Chondrocyte (in vitro differentiated cells): ENCODE data around the gene COL4A3. TPM values are rescaled to one million over a fixed set of nuclear protein-coding genes. Genes with fewer than 3 reads are reported as not detected.

Experiments used
- DNase-seq: peaks from one replicate; pipeline ENCODE4 v3.0.0; 2021; ENCODE audit warnings: mixed read lengths, low spot score
- H3K27ac Mint-ChIP-seq: one replicate; pipeline ENCODE4 v1.8.0; 2021; ENCODE audit warnings: mild to moderate bottlenecking, moderate library complexity, mixed read lengths; ENCODE audit not compliant: unreplicated experiment
- H3K27me3 Mint-ChIP-seq: 2 replicates; pipeline ENCODE4 v1.8.0; 2021; ENCODE audit warnings: low read depth, mixed read lengths
- H3K36me3 Mint-ChIP-seq: 2 replicates; pipeline ENCODE4 v1.8.0; 2021; ENCODE audit warnings: low read depth, mixed read lengths
- H3K4me1 Mint-ChIP-seq: 2 replicates; pipeline ENCODE4 v1.8.0; 2021; ENCODE audit warnings: low read depth, mild to moderate bottlenecking, mixed read lengths
- H3K4me3 Mint-ChIP-seq: one replicate; pipeline ENCODE4 v1.8.0; 2021; ENCODE audit warnings: mild to moderate bottlenecking, moderate library complexity, mixed read lengths; ENCODE audit not compliant: unreplicated experiment
- H3K9me3 Mint-ChIP-seq: 2 replicates; pipeline ENCODE4 v1.8.0; 2021; ENCODE audit warnings: low read depth, mixed read lengths
- total RNA-seq: library from RNA; stranded (reverse); gene quantifications from 3 replicates; pipeline ENCODE4 v1.2.1, GENCODE V29; 2021
- TF ChIP-seq, protein P1 (sequence below): fragments of 200-600 bp; sonication (generic); IDR thresholded peaks from 2 replicates; pipeline ENCODE4 v1.5.0; 2021; ENCODE audit warnings: antibody characterized with exemption, mild to moderate bottlenecking, moderate library complexity

The COL4A3 gene
- total RNA-seq, 1 donor from 2014 or later: 1.2 TPM

DNA sequence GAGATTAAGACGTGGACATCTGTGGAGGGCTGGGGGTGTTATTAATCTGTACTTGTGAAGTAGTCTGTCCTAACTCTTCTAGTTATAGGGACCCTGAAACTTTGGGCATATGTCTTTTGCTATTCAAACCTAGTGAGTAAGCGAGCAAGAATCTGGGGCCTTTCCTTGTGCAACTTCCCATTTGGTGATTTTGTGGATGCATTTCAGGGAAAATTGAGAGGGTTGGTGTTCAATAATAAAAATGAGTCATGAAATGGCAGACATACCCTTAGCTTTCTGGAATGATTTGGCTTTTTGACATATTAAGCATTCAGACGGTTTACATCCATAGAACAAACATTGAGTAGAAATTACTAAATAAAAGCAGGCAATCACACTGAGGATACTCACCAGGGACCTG, 17.4 kb upstream of the COL4A3 start:
- no peak for DNase-seq
- no peak overlapping the region for H3K27ac Mint-ChIP-seq
- H3K9me3 Mint-ChIP-seq: peaks cover 2% of the 10 kb centered on the region
- H3K4me1 Mint-ChIP-seq: no peaks in the 10 kb centered on the region
- TF ChIP-seq, protein P1, sequence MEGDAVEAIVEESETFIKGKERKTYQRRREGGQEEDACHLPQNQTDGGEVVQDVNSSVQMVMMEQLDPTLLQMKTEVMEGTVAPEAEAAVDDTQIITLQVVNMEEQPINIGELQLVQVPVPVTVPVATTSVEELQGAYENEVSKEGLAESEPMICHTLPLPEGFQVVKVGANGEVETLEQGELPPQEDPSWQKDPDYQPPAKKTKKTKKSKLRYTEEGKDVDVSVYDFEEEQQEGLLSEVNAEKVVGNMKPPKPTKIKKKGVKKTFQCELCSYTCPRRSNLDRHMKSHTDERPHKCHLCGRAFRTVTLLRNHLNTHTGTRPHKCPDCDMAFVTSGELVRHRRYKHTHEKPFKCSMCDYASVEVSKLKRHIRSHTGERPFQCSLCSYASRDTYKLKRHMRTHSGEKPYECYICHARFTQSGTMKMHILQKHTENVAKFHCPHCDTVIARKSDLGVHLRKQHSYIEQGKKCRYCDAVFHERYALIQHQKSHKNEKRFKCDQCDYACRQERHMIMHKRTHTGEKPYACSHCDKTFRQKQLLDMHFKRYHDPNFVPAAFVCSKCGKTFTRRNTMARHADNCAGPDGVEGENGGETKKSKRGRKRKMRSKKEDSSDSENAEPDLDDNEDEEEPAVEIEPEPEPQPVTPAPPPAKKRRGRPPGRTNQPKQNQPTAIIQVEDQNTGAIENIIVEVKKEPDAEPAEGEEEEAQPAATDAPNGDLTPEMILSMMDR: no peak
- H3K36me3 Mint-ChIP-seq: peaks cover 2% of the 10 kb centered on the region
- H3K27me3 Mint-ChIP-seq: no peaks in the 10 kb centered on the region
- no peak overlapping the region for H3K4me3 Mint-ChIP-seq

DNA sequence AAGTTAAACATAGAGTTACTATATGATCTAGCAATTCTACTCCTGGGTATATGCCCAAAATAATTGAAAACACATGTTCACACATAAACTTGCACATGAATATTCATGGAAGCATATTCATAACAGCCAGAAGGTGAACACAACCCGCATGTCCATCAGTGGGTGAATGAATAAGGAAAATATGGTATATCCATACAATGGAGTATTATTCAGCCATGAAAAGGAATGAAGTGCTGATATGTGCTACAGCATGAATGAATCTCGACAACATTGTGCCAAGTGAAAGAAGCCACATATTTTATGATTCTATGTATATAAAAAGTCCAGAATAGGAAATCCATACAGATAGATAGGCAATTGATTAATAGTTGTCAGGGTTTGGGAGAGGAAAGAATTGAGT, 16.3 kb upstream of the COL4A3 start:
- peaks cover 2% of the 10 kb centered on the region for H3K9me3 Mint-ChIP-seq
- H3K4me1 Mint-ChIP-seq: no peaks in the 10 kb centered on the region
- no peak for DNase-seq
- no peak overlapping the region for H3K27ac Mint-ChIP-seq
- peaks cover 2% of the 10 kb centered on the region for H3K36me3 Mint-ChIP-seq
- TF ChIP-seq, protein P1: no peak
- no peaks in the 10 kb centered on the region for H3K27me3 Mint-ChIP-seq
- no peak overlapping the region for H3K4me3 Mint-ChIP-seq

DNA sequence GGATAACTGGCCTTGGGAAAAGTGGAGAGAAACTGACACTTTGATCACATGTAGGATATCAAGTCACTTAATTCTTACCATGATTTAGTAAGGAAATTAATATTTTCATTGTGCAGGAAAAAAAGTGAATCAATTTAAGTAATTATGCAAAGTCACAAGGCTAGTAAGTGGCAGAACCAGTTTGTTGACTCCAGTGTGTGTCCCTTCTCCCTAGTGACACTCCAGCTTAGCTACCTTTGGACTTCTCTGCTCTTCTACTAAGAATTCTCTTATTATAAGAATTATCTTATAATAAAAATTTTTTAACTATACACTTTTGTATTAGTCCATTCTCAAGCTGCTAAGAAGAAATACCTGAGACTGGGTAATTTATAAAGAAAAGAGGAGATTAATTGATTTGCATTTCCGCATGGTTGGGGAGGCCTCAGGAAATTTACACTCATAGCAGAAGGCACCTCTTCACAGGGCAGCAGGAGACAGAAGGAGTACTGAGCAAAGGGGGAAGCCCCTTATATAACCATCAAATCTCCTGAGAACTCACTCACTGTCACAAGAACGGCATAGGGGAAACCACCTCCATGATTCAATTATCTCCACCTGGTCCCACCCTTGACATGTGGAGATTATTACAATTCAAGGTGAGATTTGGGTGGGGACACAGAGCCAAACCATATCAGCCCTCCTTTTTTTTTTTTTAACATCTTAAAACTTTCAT, 14.0 kb upstream of the COL4A3 start:
- Mint-ChIP-seq H3K4me1 (peaks cover 20% of the 10 kb centered on the region), H3K27me3 (no peaks in the 10 kb centered on the region), H3K36me3 (peaks cover 2% of the 10 kb centered on the region), H3K9me3 (peaks cover 2% of the 10 kb centered on the region), H3K27ac (no peak overlapping the region), H3K4me3 (no peak overlapping the region)
- TF ChIP-seq, protein P1: no peak
- no peak for DNase-seq

DNA sequence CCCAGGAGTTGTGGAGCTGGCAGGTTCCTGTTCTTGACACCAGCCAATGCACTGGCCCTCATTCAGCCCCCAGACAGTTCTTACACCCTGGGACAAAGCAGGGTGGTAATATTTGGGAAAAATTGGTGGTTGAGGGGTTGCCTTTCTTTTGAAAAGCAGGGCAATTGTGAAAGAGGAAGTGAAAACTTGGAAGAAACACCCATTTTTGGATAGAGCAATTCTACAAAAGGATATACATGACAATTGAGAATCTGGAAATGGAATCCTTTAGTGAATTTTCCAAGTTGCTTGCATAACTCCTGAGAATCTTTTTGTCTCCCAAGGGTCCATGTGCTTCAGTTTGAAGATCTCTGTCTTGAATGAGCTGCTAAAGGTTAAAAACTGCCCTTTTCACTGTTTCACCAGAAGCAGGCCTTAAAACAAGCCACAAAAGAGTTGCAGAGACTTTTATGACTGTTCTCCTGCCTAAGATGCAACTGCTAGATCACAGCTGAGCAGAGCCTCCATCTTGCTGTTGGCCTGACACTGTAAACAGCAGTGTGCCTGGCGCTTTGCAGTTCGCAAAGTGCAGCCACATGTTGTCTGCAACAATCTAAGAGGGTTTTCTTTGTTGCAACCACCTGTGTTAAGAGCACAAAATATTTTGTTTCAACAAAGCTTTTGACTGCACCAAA, 12.2 kb upstream of the COL4A3 start:
- H3K9me3 Mint-ChIP-seq: peaks cover 2% of the 10 kb centered on the region
- TF ChIP-seq, protein P1: no peak
- H3K4me3 Mint-ChIP-seq: no peak overlapping the region
- DNase-seq: no peak
- peaks cover 22% of the 10 kb centered on the region for H3K4me1 Mint-ChIP-seq
- H3K27me3 Mint-ChIP-seq: no peaks in the 10 kb centered on the region
- H3K36me3 Mint-ChIP-seq: no peaks in the 10 kb centered on the region
- no peak overlapping the region for H3K27ac Mint-ChIP-seq

DNA sequence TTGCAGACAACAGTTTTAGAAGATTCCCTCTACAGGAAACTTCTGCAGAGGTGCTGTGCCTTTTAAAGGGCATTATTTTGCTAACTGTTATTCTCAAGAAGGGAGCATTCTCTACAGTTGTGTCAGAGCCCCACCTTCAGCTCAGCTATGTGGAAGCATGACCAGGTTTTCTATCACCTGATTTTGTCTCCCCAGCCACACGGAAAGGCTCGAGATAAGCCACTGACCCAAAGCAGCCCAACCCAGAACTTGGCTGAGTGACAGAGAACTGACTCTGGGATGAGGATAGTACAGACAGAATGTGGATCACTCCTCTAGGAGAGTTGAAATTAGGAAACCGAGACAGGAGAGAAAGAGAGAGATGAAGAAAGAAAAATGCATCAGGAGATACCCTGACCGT, 11.1 kb upstream of the COL4A3 start:
- TF ChIP-seq, protein P1: no peak
- Mint-ChIP-seq H3K27ac (no peak overlapping the region), H3K27me3 (no peaks in the 10 kb centered on the region), H3K36me3 (no peaks in the 10 kb centered on the region), H3K9me3 (no peaks in the 10 kb centered on the region), H3K4me1 (peaks cover 22% of the 10 kb centered on the region), H3K4me3 (no peak overlapping the region)
- no peak for DNase-seq
